GM18499 (cell line): ENCODE measurements around the gene C11orf91.
A peak's percentile ranks its signal among the peaks of the same experiment; 100 is the strongest.
"Not testable (repeated sequence)": the region's sequence is repeated elsewhere in the genome, so short reads cannot be mapped to it uniquely, and the experiment has no call there.

ENCODE experiments used
- ATAC-seq: cut with Tn5 transposase; IDR thresholded peaks from one replicate; pipeline ENCODE4 v1.9.1; 2021; ENCODE audit warnings: moderate number of reproducible peaks; ENCODE audit not compliant: insufficient read depth, unreplicated experiment

The C11orf91 gene, protein sequence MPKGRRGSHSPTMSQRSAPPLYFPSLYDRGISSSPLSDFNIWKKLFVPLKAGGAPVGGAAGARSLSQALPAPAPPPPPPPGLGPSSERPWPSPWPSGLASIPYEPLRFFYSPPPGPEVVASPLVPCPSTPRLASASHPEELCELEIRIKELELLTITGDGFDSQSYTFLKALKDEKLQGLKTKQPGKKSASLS

GRCh38 chr11:33700502-33701271, at the start of gene C11orf91:
C11orf91 (minus strand) TSS chr11:33700826; CDS start chr11:33700740, 86 bp downstream.
- peak; percentile 52 for ATAC-seq

GRCh38 chr11:33747979-33748378, 47.4 kb upstream of the C11orf91 start:
- no peak for ATAC-seq

DNA sequence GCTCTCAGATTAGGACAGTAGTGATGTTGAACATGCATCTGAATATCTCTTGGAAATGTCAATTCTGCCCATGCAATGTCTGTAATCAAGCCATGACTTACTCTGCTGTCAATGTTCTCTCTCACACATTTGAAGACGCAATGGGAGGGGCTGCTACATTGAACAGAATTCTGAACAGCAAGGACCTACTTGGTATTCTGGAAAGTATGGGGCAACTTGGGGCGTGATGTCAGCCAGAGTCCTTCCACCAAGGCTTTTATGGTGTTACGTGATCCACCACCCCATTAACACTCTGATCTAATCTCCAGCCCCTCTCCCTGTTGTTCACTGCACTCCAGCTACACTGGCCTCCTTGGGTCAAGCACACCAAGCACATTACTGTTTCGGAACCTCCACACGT, 42.7 kb upstream of the C11orf91 start:
- no peak for ATAC-seq

- no peak for ATAC-seq
Observed at GRCh38 chr11:33742249-33742851, 41.7 kb upstream of the C11orf91 start.

DNA sequence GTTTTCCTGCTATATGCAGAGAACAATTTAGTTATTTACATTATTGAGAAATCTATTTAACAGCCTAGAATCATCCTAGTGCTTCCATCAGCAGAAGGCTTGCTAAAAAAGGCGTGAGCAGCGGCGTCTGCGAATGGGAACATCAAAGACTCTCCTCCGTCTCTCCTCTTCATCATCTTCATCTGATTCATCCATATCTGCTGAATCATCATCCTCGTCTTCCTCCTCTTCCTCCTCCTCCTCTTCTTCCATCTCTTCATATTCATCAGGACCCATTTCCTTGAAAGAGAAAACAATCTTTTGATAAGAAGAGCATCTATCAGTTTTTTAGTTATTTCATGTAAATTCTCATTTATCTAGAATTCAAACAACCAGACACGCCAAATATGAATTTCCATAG, 41.2 kb upstream of the C11orf91 start:
- ATAC-seq, result no peak

DNA sequence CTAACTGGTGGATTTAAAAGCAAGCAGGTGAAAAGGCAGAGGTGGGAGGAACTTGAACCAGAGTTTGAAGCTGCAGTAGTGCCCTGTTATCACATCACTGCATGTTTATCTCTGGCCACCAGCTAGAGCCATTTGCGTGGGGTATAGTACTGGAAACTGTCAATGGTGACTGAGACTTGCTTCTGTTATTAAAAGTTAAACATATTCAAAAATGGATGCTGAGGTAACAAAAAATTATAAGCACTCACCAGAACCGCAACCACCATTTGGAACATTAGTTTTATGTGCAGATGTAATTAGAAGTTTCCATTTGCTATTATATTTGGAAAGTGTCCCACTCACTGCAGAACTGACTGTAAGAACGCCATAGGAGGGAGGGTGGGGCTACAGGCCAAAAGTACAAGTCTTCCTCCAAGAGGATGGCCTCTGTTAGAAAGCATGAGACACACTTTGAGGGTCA, 36.8 kb upstream of the C11orf91 start:
- no peak for ATAC-seq

GRCh38 chr11:33736148-33736812, 35.7 kb upstream of the C11orf91 start, which contains the start of gene CD59:
CD59 (minus strand) TSS chr11:33736423; CDS start chr11:33722445, 13,978 bp downstream.
- no peak for ATAC-seq

DNA sequence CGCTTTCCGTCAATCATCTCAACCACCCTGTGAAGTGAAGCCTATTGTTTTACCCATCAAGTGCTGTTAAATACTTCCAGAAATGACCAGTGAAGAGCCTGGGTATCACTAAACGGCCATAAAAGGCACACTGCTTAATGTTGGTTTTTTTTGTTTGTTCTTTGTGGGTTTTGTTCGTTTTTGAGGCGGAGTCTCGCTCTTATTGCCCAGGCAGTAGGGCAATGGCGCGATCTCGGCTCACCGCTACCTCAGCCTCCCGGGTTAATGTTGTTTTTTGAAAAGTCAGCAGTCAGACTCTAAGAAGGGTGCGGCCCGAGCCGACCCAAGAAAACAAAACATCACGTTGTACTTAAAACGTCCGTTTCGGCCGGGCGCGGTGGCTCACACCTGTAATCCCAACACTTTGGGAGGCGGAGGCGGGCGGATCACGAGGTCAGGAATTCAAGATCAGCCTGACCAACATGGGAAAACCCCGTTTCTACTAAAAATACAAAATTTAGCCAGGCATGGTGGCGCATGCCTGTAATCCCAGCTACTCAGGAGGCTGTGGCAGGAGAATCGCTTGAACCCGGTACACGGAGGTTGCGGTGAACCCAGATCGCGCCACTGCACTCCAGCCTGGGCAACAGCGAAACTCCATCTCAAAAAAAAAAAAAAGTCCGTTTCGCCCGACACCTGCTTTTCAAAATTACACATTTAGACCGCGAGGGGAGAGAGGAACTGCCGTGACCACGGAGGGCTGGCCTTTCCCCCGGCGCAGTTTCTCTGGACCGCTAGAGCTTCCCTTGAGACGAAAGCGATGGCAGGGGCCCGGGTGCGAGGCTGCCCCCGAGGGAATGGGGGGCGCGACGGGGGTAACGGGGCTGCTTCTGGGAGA, 34.9 kb upstream of the C11orf91 start:
- no peak for ATAC-seq

GRCh38 chr11:33734441-33735270, 34.0 kb upstream of the C11orf91 start:
- ATAC-seq, result no peak

DNA sequence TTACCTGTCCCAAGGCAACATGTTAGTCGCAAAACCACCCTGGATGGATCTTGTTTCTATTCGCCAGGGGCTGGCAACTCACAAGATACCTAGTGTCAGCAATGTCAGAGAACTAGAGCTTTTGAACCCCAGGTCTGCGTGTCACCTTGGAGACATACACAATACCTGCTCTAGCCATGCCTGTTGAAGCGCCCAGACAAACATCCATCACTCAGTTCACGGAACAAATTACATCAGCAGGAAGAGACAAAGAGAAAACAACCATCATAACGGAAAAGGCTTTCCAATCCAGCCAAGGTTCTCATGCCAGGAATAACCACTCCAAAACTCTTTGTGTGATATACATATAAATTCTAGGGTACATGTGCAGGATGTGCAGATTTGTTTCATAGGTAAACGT, 33.4 kb upstream of the C11orf91 start:
- ATAC-seq, result no peak

GRCh38 chr11:33731723-33732531, 31.3 kb upstream of the C11orf91 start:
- ATAC-seq, result no peak

DNA sequence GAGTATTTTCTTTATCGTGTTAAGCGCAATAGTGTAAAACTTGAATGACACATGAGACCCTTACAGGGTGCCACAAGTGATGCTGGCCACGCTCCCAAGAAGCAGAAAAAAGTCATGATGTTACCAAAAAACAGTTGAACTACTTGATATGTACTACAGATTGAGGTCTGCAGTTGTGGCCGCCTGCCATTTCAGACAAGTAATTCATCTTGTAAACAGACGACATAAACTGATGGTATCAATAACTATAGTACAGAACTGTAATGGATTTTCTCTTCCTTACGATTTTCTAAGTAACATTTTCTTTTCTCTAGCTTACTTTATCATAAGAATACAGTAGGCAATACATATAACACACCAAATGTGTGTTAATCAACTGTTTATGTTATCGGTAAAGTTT, 30.1 kb upstream of the C11orf91 start:
- ATAC-seq, result no peak

DNA sequence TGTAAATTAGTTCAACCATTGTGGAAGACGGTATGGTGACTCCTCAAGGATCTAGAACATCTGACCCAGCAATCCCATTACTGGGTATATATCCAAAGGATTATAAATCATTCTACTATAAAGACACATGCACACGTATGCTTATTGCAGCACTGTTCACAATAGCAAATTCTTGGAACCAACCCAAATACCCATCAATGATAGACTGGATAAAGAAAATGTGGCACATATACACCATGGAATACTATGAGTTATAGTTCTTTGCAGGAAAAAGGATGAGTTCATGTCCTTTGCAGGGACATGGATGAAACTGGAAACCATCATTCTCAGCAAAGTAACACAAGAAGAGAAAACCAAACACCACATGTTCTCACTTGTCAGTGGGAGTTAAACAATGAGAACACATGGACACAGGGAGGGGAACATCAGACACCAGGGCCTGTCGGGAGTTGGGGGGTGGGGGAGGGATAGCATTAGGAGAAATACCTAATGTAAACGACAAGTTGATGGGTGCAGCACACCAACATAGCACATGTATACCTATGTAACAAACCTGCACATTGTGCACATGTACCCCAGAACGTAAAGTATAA, 28.5 kb upstream of the C11orf91 start:
- ATAC-seq, result not testable (repeated sequence)

DNA sequence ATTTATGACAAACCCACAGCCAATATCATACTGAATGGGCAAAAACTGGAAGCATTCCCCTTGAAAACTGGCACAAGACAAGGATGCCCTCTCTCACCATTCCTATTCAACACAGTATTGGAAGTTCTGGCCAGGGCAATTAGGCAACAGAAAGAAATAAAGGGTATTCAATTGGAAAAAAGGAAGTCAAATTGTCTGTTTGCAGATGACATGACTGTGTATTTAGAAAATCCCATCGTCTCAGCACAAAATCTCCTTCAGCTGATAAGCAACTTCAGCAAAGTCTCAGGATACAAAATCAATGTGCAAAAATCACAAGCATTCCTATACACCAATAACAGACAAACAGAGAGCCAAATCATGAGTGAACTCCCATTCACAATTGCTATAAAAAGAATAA, 26.9 kb upstream of the C11orf91 start:
- not testable (repeated sequence) for ATAC-seq

DNA sequence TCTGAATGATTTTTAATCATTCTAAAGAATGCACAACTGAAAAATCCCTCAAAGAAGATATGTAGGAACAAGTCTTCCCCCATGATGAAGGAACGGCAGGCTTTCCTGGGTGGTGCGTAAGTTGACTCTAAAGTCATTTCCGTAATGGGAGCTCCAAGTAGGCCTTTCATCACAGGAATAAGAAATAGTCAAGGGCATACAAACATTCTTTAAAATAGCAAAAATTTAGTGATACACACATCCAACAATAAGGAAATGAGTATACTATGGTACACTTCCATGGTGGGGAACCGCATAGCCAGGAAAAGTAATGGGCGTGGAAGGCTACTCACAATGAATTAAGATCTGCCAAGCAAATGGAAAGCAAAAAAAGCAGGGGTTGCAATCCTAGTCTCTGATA, 24.9 kb upstream of the C11orf91 start:
- ATAC-seq, result no peak

DNA sequence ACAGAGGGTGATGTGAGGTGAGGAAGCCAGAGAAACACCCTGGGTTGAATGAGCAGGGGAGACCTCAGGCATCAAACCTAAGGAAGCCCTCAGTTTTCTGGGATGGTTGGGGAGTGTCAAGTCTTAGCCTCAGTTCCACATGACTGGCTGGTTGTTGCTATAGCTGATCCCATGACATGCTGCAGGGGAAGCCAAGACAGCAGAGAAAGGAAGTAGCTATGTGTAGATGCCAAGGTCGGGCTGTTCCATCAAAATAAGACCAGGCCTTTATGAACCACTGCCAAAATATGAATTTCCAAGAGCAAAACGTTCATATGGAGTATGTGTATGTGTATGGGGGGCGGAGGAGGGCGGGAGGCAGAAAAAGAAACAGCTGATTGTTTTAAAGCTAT, 24.0 kb upstream of the C11orf91 start:
- ATAC-seq, result no peak

GRCh38 chr11:33723238-33723881, 22.7 kb upstream of the C11orf91 start:
- ATAC-seq, result no peak
